Right renal cortex interstitium (tissue), 3 donors: ENCODE results near the gene MECR. TPM values are rescaled to one million over a fixed set of nuclear protein-coding genes. Genes with fewer than 3 reads are reported as not detected.
A peak's percentile ranks its signal among the peaks of the same experiment; 100 is the strongest.

Experiments
- DNase-seq, 3 donors: peaks; one replicate each; pipeline ENCODE4 v3.0.0-alpha.2; 2013; ENCODE audit warnings: low read depth in 3 of 3, low spot score in 2 of 3
- polyA plus RNA-seq, 3 donors: library from polyadenylated mRNA; unstranded; fragments of 120-200 nt; gene quantifications; one replicate each; pipeline ENCODE4 v1.2.1, GENCODE V29; 2013; ENCODE audit not compliant: insufficient read length in 3 of 3

The MECR gene
- polyA plus RNA-seq, 3 donors = 21.6 to 25.1 (median 23.6) TPM

DNA sequence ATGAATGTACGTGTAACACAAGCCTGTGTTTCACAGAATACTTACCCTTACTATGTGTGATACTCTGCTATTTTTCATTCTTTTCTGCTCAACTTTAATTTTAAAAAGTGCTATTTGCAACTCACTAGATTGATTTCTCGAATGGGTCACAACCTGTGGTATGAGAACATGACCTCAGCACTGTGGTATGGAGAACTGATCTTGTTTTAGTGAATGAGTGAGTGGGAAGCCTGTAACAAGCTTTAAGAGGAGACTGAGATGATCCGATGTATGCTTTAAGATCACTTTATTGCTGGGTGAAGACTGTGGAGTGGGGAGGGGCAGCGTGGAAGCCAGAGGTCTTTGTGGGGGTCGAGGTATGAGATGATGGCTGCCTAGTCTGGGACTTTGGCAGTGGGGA is 21.6 kb downstream of the MECR start:
- DNase-seq = no peak

DNA sequence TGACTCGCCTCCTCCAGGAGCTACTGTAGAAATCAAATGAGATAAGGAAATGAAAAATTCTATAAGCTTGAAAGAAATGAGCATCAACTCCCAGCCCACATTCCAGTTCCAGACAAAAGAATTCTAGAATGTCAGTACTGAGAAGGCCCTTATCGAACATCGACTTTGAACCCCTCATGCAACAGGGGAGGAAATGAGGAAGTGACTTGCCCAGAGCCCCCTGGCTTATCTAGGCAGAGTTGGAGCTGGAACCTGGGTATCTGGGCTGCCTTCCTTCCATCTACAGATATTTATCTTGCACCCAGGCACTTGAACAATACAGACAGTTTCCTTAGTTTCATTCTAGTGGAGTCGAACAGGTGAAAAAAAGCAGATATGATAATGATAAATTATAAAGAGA is 22.3 kb downstream of the MECR start:
- no peak for DNase-seq

DNA sequence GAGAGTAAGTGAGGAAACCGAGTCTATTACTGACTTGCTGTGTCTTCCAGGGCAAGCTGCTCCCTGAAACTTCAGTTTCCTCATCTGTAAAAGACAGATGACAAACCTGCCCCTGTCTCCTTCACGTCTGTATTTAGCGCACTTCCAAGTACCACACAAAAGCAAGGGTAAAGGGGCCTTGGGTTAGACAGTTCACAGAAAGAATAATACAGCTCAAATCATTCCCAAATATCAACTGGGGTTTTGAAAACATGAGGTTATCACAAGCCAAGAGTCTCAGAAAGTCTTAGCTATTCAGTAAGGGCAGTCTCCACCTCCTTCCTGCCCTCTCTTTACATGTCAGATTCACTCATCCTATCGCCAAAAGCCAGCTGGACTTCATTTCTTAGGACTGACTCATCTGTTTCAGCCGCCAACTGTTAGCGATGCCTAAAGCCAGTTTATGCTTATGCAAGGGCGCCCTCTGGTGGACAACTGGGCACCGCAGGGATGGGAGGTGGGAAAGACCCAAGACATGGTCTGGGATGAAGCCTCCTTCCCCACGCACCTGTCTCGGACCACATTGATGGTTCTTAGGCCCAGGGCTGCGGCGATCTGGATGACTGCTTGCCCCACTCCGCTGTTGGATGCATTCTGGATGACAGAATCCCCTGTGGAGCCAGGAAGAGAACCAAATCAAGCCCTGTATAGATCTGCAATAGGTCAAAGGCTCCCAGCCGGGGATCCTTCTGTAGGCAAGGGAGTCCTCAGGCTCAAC is 28.0 kb downstream of the MECR start:
- peak; percentile 82 to 88 (median 87) for DNase-seq

DNA sequence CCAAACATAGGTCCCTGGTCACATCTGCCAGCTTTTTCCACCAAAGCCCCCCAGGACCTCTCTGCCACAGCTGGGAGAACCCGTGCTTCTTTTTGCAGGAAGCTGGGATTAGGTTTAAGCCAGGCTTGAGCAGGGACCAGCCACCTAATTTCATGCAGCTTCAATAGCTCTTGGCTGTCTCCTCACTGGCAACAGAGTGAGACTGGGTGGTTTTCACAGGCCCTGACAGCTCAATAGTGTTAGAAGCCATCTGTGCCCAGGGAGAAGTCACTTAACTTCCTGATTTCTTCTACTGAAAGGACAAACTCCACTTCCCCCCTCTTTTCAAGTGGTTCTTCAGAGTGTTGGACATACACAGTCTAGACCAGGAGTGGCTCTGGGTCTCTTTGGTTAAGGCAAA is 28.7 kb downstream of the MECR start:
- no peak for DNase-seq

DNA sequence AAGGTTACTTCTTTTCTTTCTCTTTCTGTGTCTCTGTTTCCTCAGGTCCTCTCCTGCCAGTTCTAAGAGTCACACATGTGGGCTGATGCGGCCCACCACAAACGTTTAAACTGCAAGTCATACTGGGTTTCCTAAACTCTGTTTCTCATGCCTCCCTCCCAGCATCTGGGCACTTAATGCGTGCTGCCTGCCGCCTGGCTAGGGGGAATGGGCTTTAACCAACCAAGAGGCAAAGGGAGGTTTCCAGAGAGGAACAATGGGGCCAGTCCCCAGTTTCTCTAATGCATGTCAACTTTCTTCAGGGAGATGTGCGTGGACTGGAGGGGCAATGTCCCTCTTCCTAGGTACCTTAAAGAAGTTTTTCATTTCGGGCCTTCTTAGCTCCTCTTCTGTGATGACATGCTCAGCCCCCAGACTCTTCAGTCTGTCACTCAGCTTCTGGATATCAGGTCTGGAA is 29.1 kb downstream of the MECR start:
- no peak for DNase-seq

DNA sequence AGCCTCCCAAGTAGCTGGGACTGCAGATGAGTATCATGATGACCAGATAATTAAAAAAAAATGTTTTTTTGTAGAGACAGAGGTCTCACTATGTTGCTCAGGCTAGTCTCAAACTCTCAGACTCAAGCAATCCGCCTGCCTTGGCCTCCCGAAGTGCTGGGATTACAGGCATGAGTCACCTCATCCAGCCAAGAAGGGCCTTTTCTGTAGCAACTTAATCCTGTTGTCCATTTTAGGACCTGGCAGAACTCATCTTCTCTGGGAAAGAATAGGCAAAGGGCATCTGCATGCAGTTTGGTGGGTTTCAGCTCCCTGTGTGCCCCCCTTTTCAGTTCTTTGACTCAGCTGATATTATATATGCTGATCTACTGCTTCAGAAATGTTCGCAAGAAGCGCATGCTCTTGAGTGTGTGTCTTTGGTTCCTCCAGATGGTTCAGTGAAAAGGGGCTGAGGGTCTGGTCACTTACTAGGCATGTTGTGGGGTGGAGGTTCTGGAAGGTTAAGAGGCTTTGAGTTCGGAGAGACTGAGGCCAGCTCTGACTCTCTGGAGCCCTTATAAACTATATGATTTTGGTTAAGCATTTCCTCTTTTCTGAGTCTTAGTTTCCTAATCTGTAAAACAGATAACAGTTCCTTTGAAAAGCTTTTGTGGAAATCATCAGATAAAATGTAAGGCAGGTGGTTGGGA is 29.7 kb downstream of the MECR start:
- no peak for DNase-seq

DNA sequence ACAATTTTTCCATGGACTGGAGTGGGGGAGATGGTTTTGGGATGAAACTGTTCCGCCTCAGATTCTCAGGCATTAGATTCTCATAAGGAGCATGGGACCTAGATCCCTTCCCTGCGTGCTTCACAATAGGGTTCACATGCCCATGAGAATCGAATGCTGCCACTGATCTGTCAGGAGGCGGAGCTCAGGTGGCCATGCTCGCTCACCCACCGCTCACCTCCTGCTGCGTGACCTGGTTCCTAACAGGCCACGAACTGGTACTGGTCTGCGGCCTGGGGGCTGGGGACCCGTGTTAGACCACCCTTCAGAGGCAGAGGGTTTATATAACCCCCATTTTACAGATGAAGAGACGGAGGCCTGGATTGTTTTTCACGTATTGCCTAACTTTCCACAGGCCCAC is 32.7 kb downstream of the MECR start:
- no peak for DNase-seq

DNA sequence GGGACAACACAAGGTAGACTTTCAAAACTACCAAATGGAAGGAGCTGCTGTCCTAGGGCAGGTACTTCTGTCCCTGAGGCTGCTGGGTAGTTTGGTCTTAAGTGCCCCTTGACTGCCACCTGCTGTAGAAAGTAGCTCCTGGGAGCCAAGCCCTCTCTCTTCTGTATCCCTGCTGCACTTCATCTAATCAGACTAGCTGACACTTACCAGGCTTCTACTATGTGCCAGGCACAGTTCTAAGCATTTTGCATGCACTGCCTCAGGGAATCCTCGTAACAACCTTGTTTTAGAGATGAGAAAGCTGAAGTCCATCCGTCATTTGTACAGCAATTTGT is 33.2 kb downstream of the MECR start:
- no peak for DNase-seq

DNA sequence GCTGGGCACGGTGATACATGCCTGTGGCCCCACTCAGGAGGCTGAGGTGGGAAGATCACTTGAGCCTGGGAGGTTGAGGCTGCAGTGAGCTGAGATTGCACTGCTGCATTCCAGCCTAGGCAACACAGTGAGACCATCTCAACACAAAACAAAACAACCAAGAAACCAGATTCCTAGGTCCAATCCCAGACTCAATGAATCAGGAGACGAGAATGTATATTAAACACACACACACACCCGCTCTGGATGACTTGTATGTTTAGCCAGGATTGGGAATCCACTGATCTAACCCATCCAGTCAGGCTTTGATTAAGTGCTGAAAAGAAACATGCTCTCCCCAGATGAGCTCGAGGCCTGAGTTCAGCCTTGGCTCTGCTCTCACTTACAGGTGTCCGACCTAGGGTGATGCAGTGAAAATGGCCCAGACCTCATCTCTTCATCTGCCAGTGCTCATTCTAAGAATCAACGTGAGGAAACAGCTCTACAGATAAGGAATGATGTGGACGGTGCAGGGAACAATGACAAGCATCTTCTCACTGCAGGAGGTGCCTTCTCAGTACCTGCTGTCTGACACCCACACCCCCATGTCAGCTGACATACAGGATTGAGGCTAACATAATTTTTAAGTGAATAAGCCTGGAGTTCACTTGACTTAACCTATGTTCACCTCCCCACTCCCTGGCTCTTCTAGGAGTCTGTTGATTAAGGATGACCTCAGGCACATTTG is 33.7 kb downstream of the MECR start:
- DNase-seq = no peak

DNA sequence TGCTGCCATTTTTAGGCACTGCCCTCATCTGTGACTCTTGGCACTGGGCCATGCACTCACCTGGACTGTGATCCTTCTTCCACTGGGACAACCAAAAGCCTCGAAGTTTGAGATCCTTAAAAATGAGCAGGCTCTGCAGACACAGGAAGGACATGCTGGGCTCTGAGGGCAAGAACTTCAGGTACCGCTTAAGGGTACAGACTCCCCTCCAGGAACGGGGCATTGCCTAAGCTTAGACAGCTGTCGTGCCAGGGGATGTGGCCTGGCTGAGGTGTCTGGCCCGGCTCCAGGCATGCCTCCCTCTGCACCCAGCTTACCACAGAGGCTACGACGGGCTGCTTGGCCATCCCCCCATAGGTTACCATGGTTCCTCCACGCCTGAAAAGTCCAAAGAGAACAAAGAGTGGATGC is 34.8 kb downstream of the MECR start:
- DNase-seq = no peak

DNA sequence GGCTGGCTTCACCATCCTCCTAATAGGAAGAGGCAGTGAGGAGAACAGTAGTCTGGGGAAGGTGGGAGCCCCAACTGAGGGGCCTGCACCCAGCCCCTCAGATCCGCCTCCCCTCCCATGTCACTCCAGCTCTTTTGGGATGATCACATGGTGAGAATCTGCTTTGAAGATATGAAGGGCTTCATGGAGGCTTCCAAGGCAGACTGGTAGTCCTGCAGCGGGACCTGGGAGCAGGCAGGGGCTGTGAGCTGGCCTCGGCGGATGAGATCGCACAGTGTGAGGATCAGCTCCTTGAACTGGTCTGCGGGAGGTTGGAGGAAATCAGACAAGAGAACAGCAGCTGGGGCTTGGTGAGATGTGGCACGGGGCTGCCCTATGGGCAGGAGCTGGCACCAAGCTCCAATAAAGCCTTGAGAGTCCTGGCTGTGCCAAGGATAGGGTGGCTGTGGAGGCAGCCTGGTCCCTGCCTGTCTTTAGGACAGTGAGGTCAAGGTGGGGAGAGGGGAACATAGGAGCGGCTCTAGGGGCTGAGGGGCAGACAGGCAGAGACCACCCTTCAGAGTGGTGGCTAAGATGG is 36.8 kb downstream of the MECR start:
- DNase-seq = no peak

DNA sequence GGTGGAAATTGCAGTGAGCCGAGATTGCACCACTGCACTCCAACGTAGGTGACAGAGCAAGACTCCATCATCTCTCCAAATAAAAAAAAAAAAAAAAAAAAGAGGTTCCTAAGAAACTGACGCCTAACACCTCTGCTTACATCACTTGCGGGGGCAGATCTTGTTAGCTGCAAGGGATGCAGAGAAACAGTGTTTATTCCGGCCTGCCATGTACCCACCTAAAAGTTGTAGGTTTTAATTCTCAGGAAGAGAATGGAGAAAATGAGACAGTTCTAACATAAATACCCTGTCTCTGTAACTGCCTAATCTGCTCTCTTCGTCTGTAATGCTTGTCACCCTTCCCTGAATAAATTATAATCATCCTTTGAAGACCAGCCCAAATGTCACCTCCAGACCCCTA is 40.0 kb downstream of the MECR start:
- DNase-seq = no peak

DNA sequence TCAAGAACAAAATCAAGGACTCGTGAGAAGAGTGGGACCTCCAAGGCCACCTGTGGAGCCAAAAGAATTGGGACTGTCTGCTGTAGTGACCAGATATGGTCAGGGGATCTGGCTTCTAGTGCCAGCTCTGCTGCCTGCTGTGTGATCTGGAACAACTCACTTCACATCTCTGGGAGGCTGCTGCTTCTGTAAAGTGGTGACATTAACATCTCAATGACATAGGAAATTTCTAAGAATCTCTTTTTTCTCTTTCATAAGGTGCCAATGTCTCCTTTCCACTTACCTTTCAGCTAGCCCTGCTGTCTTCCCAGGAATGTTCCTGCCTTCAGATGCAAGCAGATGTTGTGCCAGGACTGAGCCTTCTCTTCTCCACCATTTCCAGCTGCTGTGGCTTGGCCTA is 44.0 kb downstream of the MECR start:
- DNase-seq = no peak

DNA sequence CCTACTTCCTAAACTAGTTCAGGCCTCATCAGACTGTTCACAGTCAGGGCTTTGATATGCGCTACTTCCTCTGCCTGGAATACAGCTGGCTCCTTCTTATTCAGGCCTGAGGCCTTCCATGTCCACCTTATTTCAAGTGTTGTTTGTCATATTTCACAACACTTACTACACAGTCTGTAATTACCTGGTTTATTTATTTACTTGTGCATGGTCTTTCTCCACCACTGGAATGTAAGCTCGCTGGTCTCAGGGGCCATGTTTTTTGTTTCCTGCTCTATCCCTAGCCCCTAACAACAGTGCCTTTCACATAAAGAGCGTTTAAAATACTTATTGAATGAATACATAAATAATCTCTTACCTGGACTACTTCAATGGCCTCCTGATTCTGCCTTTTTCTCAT is 44.5 kb downstream of the MECR start:
- DNase-seq = no peak

DNA sequence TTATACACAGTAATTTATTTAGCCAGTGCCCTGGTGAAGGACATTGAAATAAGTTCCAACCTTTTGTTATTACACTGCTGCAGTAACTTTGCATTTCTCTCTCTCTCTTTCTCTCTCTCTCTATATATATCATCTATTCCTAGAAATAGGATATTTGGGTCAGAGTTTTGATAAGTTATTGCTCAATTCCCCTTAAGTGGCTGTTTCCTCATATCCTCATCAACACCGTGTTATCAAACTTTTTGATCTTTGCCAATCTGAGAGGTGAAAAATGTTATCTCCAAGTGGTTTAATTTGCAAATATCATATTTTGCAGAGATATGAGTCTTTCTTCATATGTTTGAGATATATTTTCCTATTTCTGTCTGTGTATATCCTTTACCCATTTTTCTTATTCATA is 47.4 kb downstream of the MECR start:
- no peak for DNase-seq

DNA sequence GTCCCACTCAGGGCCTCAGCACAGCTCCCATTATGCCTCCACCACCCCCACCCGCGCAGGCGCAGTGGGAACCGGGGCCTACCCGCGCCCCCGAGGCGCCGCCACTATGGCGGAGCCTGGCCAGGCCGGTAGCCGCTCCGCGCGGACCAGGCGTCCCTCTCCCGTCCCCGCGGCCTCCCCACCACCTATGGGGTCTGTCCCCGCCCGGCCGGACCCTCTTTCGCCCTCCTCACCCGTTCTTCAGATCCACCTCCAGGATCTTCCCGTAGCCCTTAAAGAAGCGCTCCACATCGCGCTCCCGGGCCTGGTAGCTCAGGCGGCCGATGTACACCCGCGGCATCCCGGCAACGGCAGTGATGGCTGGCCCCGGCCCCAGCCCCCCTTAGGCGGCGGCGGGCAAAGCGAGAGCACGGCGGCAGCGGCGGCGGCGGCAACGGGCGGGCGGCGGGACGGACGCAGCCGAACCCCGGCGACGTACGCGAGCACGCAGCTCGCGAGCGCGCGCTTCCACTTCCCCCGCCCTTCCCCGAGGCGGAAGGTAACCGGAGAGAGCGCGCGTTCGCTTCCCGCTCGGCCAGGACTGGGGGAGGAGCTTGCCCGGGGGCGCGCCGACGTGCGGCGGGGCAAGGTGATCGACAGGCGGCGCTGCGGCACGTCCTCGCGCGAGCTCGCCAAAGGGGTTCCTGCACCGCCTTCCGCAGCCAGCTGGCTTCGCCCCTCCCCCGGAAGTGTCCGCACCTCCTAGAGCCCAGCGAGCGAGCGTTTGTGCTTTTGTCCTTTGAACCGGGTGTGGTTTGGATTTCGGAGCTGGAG is 49.1 kb downstream of the MECR start, which contains the start of gene SRSF4:
Gene SRSF4, minus strand, starts transcription at position 488 of the 813 bp plus-strand sequence. Its CDS starts 148 bp downstream, at position 340.
- peak; percentile 95 to 98 (median 96) for DNase-seq

DNA sequence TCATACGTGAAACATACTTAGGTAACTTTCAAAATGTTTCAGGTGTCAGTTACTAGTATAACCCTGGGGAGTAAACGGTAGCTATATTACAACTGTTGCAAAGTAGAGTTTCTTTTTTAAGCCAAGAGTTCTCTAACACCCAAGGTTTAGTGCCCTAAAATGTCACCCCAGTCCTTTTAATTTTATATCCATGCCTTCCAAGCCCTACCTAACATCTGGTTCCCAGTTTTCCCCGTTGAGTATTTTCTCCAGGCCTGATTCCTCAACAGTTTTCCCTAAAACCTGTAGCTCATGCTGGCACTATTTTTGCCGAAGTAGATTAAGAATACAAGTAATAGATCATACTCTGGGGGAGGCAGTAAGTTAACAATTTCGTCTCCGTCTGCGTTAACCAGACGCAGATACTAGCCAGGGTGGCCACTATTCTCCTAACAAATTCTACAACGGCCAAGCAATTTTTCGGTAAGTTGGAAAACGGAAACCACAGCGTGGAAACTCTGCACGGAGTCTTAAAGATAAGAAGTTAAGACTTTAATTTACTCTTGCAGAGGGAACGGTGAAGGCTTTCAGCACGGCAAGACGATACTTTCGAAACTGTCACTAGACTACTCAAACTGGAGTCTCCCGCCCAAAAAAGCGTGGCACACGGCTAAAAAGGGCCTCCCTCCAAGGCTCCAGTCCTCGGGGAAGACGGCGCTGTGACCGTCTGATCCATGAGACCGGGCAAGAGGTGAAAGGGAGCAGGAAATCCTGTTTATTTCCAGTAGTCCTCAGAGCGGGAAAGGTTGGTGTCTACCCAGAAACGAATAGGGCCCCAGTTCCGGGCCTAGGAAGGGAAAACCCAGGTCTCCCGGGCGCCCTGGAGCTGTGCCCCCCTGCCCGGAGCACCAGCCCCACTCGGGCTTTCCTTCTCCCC is 50.0 kb downstream of the MECR start:
- no peak for DNase-seq

DNA sequence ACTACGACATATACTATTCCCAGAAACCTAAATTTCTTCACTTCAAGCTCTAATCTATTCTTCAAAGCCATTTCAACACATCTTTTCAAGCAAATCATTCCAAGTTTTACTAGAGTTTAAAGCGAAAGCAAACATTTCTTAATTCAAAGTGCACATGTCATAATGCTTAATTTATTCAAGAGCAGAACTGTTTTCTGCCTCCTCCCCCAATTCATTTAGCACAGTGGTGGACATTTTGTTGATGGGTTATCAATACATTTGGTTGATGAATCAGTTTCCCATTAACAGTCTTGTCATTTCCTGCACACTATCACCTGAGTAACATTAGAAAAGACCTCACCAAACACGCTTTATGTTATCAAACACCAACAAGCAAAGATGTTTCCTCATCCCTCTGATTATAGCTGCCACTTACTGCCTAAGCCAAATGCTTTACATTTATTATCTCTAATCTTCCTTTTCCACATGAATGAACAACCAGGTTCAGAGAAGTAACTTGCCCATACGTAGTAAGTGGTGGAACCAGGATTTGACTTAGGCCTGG is 51.0 kb downstream of the MECR start:
- DNase-seq = no peak

DNA sequence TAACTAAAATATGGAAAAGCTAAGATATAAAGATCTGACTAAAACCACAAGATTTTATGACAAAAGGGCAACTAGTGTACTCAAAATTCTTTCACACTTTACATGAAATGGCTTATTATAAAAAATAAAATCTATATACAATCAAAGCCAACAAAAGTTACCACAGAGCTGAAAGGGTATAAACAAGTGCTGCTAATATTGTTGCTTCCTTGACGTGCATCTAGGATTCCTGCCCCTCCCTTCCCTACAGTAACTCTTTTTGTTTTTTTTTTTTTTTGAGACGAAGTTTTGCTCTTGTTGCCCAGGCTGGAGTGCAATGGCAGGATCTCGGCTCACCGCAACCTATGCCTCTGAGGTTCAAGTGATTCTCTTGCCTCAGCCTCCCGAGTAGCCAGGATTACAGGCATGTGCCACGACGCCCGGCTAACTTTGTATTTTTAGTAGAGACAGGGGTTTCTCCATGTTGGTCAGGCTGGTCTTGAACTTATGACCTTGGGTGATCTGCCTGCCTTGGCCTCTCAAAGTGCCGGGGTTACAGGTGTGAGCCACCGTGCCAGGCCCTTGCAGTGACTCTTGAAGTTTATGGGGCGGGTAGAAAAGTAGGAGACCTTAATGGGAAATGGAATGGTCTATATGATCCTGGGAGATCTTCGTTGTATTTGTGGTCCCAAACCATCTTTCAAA is 53.6 kb downstream of the MECR start:
- DNase-seq = no peak
